Hepatocyte (in vitro differentiated cells): Measurements from ENCODE around the gene NEK4. TPM values are rescaled to one million over a fixed set of nuclear protein-coding genes. Genes with fewer than 3 reads are reported as not detected.

Experiments
- DNase-seq: peaks from one replicate; pipeline ENCODE4 v3.0.0-alpha.2; 2016; ENCODE audit warnings: low spot score
- H2AFZ ChIP-seq: fragments of 200-600 bp; sonication (generic); 2 replicates; pipeline ENCODE4 v1.6.0; 2016; ENCODE audit warnings: antibody characterized with exemption, mild to moderate bottlenecking
- H3K27ac ChIP-seq: fragments of 200-600 bp; sonication (generic); 2 replicates; pipeline ENCODE4 v1.5.1; 2016; ENCODE audit warnings: mild to moderate bottlenecking
- H3K27me3 ChIP-seq: fragments of 200-600 bp; sonication (generic); 2 replicates; pipeline ENCODE4 v1.6.1; 2016
- H3K36me3 ChIP-seq: fragments of 200-600 bp; sonication (generic); replicated peaks from 2 replicates; pipeline ENCODE4 v1.5.1; 2016; ENCODE audit warnings: low read depth; ENCODE audit not compliant: insufficient read depth
- H3K4me1 ChIP-seq: fragments of 200-600 bp; sonication (generic); 2 replicates; pipeline ENCODE4 v1.5.1; 2016; ENCODE audit warnings: mild to moderate bottlenecking, moderate library complexity; ENCODE audit not compliant: insufficient read depth
- H3K4me2 ChIP-seq: fragments of 200-600 bp; sonication (generic); 2 replicates; pipeline ENCODE4 v1.6.0; 2016
- H3K4me3 ChIP-seq: fragments of 200-600 bp; sonication (generic); 2 replicates; pipeline ENCODE4 v1.5.1; 2016; ENCODE audit warnings: mild to moderate bottlenecking
- H3K79me2 ChIP-seq: fragments of 200-600 bp; sonication (generic); 2 replicates; pipeline ENCODE4 v1.6.0; 2017; ENCODE audit warnings: mild to moderate bottlenecking
- H3K9me2 ChIP-seq: fragments of 200-600 bp; sonication (generic); replicated peaks from 2 replicates; pipeline ENCODE4 v1.6.0; 2017; ENCODE audit warnings: mild to moderate bottlenecking; ENCODE audit not compliant: insufficient read depth
- H3K9me3 ChIP-seq: fragments of 200-600 bp; sonication (generic); 2 replicates; pipeline ENCODE4 v1.5.1; 2016; ENCODE audit warnings: low read depth, mild to moderate bottlenecking
- H4K20me1 ChIP-seq: fragments of 200-600 bp; sonication (generic); 2 replicates; pipeline ENCODE4 v1.6.0; 2016; ENCODE audit warnings: mild to moderate bottlenecking; ENCODE audit not compliant: insufficient read depth, poor library complexity, severe bottlenecking
- CTCF ChIP-seq: fragments of 200-600 bp; sonication (generic); IDR thresholded peaks from 2 replicates; pipeline ENCODE4 v1.5.1; 2016; ENCODE audit warnings: antibody characterized with exemption, mild to moderate bottlenecking; ENCODE audit not compliant: poor library complexity
- EZH2 ChIP-seq: fragments of 200-600 bp; sonication (generic); IDR thresholded peaks from 2 replicates; pipeline ENCODE4 v1.6.1; 2016; ENCODE audit warnings: antibody characterized with exemption, mild to moderate bottlenecking, borderline replicate concordance
- EZH2phosphoT487 ChIP-seq: fragments of 200-600 bp; sonication (generic); IDR thresholded peaks from one replicate; pipeline ENCODE4 v1.6.1; 2018; ENCODE audit warnings: antibody characterized with exemption, mild to moderate bottlenecking, low read depth, moderate library complexity; ENCODE audit not compliant: unreplicated experiment, severe bottlenecking
- WGBS: methylation state at CpG from one replicate; pipeline ENCODE4 v1.1.6; 2016; ENCODE audit warnings: low lambda C conversion rate; ENCODE audit errors: missing lambda C conversion rate; 5-methylcytosine and 5-hydroxymethylcytosine counted together
- polyA plus RNA-seq: library from polyadenylated mRNA; unstranded; fragments of >200 nt; fragmentation: Nextera tagmentation; extraction: Ambion mirVana; gene quantifications from 2 replicates; pipeline ENCODE4 v1.2.1, GENCODE V29; 2016
- total RNA-seq: library from RNA; depleted of rRNA; stranded (reverse); fragments of >200 nt; gene quantifications from 2 replicates; pipeline ENCODE4 v1.2.3, GENCODE V29; 2014

Gene NEK4
- total and polyA plus RNA-seq, 2 experiments from 2014 or later: 8.0 to 19.2 TPM

GRCh38 chr3:52704611-52705437, 65.9 kb downstream of the NEK4 start:
- DNase-seq: peak; percentile 46
- peaks cover 81% of the 10 kb centered on the region for H3K79me2 ChIP-seq
- TF ChIP-seq EZH2 (no peak), EZH2phosphoT487 (no peak), CTCF (no peak)

DNA sequence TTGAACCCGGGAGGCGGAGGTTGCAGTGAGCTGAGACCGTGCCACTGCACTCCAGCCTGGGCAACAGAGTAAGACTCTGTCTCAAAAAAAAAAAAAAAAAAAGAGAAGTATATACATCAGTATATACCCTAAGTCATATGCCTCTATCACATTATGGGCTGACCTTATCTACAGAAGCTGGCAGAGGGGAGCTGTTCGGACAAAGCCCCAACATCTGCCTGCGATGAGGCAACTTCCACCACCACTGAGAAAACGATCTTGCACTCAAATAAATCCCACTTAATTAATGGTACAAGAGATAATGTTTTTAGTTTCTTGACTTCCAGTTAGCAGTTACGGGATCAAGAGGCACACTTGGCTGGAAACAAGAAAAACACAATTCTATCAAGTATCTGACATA, 67.4 kb downstream of the NEK4 start:
- Histone ChIP-seq H3K36me3 (no peaks in the 10 kb centered on the region), H4K20me1 (no peaks in the 10 kb centered on the region), H3K27ac (no peak overlapping the region), H3K27me3 (no peaks in the 10 kb centered on the region), H3K9me2 (no peaks in the 10 kb centered on the region), H3K4me1 (peaks cover 19% of the 10 kb centered on the region), H3K4me2 (peak overlapping the region; percentile 97), H3K9me3 (no peaks in the 10 kb centered on the region), H2AFZ (no peak overlapping the region), H3K4me3 (no peak overlapping the region), H3K79me2 (peaks cover 80% of the 10 kb centered on the region)
- no peak for DNase-seq
- 93% methylated on average over 7 of the region's 7 CpGs for WGBS
- TF ChIP-seq CTCF: no peak
- TF ChIP-seq EZH2: no peak
- TF ChIP-seq EZH2phosphoT487: no peak

More at GRCh38 chr3:52704611-52705437, 65.9 kb downstream of the NEK4 start:
- H3K36me3 ChIP-seq: no peaks in the 10 kb centered on the region
- no peaks in the 10 kb centered on the region for H4K20me1 ChIP-seq
- H3K9me3 ChIP-seq: no peaks in the 10 kb centered on the region
- H3K4me3 ChIP-seq: peak overlapping the region; percentile 85
- WGBS: under 1% methylated on average over 22 of the region's 22 CpGs
- H2AFZ ChIP-seq: peak overlapping the region; percentile 96
- peak overlapping the region; percentile 94 for H3K27ac ChIP-seq
- no peaks in the 10 kb centered on the region for H3K27me3 ChIP-seq
- H3K9me2 ChIP-seq: no peaks in the 10 kb centered on the region
- peak overlapping the region; percentile 97 for H3K4me2 ChIP-seq
- H3K4me1 ChIP-seq: peaks cover 19% of the 10 kb centered on the region

DNA sequence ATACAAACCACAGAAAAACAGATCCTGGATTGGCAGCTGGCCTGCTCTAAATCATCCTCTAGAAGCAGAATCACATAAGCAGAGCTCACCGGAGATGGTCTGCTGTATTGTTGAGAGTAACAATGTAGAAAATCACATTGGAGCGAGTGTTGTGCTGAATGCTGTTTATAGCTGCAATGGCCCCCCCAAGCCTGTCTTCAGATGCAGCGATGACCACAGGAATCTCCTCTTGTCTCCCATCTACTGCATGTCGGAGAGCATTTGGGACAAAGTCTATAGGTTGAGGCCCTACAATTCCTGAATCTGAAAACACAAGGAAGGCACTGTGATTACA, 73.1 kb downstream of the NEK4 start:
- Histone ChIP-seq H3K9me2 (no peaks in the 10 kb centered on the region), H3K4me3 (no peak overlapping the region), H3K4me2 (no peak overlapping the region), H3K36me3 (peaks cover 12% of the 10 kb centered on the region), H3K27me3 (no peaks in the 10 kb centered on the region), H2AFZ (no peak overlapping the region), H3K9me3 (no peaks in the 10 kb centered on the region), H3K27ac (no peak overlapping the region), H4K20me1 (no peaks in the 10 kb centered on the region), H3K79me2 (peaks cover 32% of the 10 kb centered on the region), H3K4me1 (no peaks in the 10 kb centered on the region)
- no peak for DNase-seq
- no peak for TF ChIP-seq EZH2
- no peak for TF ChIP-seq CTCF
- TF ChIP-seq EZH2phosphoT487: no peak
- 97% methylated on average over 4 of the region's 4 CpGs for WGBS
